HG02852 (cell line): Measurements from ENCODE around the gene RAP1GAP.

Source experiments
- ATAC-seq: cut with Tn5 transposase; IDR thresholded peaks from one replicate; pipeline ENCODE4 v1.9.1; 2021; ENCODE audit warnings: mild to moderate bottlenecking, moderate library complexity; ENCODE audit not compliant: unreplicated experiment

Gene RAP1GAP

DNA sequence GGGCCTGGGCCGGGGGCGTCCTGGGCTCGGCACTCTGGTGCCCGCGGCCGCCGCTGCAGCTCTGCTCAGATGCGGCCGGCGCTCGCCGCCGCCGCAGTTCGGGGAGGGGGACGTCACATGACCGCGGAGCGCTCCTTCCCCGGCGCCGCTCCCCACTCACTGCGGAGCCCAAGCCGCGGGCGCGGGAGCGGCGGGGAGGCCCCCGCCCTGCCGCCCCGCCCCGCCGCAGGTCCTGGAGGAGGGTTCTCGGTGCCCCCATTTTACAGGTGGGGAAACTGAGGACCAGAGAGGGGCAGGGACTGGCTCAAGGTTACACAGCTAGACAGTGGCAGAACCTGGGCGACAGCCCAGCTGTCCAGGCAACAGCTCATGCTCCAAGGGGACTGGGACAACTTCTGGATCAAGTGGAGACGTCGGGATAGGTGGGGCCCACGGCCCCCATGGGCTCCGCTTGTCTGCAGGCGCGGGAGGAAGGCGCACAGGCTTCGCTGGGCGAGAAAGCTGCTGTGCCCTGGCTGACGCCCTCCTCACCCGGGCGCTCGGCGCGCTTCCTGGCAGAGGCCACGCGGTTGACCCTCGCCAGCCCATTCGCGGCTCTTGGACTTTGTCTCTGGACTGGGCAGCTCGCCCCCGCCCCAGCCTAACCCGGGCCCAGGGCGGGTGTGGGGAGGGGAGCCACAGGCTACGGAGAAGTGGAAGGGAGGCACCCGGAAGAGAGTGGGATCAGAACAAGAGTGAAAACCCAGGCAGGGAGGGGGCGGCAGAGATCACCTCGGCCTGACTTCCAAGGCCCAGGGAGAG lies at the start of gene RAP1GAP:
TSS of gene RAP1GAP (minus strand) at position 100 of the 801 bp plus-strand sequence. CDS start 49,325 bp downstream, outside the sequence.
- ATAC-seq = no peak

DNA sequence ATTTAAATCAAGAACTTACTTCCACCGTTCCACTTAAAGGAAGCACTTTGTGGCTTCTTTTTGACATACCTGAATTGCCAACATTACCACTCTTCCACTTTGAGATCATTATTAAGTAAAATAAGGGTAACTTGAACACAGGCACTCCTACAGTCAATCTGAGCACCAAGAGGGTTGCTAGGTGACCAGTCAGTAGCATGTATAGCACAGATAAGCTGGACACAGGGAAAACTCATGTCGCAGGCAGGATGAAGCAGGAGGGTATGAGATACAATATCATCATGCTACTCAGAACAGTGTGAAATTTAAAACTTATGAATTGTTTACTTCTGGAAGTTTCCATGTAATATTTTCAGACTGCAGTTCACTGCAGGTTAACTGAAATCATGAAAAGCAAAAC lies 47.0 kb upstream of the RAP1GAP start:
- no peak for ATAC-seq

DNA sequence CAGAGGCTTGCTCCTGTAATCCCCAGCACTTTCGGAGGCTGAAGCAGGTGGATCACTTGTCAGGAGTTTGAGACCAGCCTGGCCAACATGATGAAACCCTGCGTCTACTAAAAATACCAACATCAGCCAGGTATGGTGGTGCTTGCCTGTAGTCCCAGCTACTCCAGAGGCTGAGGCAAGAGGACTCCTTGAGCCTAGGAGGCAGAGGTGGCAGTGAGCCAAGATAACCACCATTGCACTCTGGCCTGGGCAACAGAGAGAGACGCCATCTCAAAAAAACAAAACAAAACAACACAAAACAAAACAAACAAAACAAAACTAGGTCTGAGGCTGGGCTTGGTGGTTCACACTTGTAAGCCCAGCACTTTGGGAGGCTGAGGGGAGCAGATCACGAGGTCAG lies 38.7 kb upstream of the RAP1GAP start:
- ATAC-seq = no peak

DNA sequence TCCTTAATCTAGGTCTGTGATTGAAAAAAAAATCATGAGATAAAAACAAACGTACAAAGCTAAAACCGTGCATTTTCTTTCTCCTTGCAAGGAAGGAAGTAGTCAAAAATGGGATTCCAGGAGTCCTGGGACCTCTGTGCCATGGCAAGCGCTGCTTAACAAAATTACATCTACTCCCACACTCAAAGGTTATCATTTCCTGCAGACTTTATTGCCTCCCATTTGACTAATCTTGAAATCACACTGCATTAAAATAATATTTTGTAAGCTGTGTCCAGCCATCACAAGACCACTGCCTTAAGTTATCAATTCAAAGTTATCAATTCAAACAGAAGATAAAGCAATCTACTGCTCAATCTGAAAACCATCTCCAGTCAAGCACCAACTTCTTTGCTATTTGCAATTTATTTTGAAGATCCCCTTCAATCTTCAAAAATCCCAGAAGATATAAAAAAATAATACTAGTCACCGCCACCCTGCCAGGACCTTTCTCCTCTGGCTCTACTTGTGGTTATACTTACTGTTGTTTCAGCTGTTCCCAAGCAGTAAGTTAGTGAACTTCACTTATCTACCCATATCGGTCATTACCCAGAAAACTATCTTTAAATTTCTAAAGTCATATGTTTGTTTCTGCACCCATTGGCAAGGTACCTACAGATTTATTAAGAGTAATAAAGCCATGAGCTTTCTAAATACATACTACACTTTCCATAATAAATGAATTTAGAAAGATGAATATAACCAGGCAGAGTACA lies 38.1 kb upstream of the RAP1GAP start:
- no peak for ATAC-seq

DNA sequence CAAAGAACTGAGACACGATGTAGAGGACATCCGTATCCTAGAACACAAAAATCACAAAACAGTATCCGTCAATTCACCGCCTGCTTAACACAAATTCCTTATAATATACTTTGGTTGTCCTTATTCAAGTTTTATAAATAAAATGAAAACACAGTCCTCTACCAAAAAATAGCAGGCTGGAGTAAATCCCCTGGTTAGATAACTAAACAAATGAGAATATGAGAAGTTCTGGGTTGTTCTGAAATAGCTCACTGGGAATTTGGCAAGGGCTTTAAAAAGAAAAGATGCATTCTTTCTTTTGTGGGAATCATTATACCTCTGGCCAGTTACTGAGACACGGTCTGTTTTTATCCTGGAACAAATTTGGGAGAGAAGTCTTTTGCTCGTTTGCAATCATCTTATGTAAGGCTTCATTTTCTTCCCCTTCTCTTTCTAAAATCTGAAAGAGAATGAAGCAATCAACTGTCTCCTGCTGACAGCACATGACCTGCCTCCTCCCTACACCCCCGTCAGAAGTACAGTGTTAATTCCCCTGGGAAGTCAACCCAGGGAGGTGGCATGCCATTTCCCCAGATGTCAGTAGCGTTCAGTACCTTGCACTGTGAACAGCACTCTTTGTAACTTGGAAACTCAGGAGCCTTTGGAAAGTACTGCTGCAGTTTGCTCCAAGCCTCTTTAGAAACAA lies 37.1 kb upstream of the RAP1GAP start:
- no peak for ATAC-seq

DNA sequence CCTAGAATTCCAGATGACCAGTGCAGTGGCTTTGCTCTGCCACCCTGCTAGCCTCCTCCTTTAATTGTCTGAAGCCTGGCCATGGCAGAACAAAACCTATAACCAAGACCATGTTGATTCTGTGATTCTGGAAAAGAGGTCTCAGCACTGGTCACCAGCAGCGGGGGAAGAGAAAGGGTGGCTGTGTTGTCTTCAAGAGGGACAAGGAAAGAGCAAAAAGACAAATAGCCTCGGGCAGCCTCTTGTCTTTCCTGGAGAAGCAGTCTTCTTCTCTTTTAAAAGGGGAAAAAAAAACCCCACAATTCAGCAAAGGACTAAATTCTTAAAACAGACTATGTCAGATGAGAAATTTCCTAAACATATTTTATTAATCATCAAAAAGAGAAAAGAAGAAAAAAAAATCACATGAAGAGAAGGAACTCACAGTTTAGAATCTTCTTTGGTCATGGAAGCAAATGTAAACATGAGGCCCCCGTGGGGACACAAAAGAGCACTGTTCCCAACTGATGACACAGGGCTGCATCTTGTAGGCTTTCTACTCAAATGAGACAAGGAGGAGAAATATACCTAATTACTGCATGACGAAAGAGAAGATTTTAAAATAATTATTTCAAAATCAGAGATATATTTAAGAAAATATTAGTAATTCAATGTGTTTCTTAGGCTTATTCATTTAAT lies 36.3 kb upstream of the RAP1GAP start:
- ATAC-seq = no peak

DNA sequence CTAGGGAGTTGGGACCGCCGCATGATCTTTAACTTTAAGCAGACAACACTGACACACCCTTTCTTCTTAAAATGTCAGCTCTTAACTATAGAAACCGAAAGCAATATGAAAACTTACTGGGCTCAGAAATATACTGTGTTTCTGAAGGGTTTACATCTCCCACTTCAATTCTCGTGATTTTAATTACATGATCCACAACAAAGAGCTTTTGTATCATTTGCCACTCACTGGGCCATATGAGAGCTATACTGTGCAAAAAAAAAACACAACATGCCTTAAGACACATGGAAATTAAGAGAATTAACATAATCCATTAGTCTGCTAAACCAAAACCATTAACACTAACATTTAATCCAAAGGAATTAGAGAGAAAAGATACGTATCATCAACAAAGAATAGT lies 35.0 kb upstream of the RAP1GAP start:
- no peak for ATAC-seq

DNA sequence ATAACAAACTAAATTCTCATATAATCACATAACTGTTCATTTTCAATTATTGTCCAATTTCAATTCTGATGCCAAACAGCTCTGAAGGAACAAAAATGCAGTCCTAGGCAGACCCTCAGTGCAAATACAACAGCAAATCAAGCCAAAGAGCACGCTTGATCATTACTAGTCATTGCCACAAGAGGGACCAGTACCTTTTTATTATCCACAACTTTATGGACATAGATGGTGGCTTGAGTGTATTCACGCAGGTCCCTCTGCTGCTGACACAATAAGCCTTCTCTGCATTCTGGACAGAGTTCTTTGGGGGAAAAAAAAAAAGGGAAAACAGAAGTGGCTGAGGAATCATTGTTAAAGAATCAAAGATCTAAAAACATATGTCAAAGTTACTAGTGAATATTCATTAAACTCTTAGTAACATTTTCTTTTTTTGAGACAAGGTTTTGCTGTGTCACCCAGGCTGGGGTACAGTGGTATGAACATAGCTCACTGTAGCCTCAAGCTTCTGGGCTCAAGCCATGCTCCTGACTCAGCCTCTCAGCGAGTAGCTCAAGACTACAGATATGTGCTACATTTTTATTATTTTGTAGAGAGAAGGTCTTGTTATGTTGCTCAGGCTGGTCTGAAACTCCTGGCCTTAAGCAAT lies 34.3 kb upstream of the RAP1GAP start:
- no peak for ATAC-seq

DNA sequence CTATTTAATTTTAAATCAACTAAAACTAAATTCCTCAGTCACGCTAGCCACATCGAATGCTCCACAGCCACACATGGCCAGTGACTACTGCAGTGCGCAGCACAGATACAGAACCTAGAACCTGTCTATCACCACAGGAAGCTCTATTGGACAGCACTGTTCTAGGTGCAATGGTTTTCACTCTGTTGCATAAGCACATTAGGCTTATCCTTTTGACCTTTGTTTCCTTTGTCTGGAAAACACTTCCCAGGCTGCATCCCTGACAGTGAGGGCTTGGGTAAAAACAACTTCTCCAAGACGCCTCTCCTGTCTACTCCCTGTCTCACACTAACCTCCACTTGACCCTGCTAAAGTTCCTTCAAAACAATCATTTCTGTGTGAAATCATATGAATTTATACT lies 33.6 kb upstream of the RAP1GAP start:
- no peak for ATAC-seq

DNA sequence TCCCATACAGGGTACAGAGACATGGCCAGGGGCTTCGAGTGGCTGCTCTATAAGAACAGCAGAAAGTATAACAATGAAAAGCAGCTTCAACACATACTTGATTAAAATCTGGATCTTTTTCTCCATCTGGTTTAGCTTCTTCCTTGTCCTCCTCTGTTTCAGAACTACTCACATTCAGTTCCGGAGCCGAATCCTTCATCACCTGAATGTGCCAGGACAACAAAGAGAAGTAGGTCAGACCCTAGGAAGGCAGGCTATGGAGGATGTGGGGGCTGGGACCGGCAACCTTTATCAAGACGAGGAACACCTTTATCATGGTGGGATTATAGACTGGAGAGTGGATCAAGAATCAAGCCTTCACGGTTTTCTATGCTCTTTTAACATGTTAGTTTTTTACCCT lies 32.2 kb upstream of the RAP1GAP start:
- ATAC-seq = no peak

DNA sequence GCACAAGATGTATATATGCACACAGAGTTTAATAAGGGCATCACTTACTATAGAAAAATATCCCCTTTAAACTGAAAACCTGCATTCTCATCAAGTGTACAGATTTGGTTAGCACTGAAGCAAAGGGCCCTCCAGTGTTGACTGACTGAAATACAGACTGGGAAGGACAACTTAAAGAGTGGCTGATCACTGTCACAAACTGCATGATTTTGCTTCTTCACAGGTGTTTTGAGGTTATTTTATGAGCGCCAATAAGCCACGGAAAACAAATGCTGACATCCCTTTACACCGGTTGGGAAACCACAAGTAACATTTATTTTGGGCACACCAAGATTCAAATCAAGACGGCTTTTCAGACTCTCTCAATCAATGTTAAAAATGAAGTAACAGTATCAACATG lies 30.9 kb upstream of the RAP1GAP start:
- no peak for ATAC-seq

DNA sequence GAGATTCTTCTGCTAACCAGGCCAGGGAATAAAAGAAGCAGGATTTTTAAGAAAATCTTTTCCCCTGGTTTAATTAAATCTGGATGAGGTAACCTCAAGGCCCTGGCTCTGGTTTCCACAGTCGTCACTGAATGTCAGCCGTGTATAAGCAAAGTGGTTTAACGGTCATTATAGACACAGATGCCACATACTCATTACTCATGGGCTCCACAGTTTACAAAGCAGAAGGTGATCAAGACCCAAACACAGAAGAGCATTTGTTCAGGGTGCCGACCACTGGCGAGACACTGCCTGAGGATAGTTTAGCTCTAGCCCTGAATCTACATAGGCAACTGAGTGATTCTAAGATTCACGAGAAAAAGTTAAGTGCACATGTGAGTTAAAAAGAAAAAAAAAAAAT lies 27.8 kb upstream of the RAP1GAP start:
- no peak for ATAC-seq

DNA sequence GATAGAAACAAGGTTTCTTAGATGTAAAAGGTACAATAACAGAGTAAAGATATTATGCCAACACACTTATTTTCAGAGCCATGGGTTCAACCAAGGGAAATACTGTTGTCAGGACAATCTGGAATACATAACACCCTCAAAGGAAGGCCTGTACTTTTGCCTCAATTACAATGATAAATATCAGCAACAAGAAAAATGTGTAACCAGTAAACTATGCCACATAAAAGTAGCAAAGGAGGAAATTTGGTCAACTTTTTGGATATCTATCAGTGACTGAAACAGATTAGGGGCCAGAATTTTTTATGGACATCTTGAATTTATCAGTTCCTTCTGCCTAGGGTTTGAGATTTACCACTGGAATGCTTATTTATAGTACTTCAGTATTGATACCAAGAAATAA lies 24.6 kb upstream of the RAP1GAP start:
- ATAC-seq = no peak

DNA sequence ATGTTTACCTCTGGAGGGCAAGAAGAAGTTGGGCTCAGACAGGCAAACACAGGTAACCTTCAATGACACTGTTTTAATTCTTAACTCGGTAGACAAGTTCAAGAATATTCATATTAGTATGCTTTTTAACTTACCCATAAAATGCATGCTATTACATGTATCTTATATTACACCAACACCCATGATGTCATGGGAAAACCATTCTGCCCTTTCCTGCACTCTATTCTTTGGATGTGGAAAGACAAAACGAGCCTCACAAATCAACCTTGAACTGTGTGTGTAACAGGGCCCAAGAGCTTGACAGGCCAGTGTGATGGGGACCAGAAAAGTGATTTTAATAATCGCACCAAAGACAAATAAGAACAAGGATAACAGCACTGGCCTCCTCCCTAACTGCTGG lies 22.6 kb upstream of the RAP1GAP start:
- ATAC-seq = no peak

DNA sequence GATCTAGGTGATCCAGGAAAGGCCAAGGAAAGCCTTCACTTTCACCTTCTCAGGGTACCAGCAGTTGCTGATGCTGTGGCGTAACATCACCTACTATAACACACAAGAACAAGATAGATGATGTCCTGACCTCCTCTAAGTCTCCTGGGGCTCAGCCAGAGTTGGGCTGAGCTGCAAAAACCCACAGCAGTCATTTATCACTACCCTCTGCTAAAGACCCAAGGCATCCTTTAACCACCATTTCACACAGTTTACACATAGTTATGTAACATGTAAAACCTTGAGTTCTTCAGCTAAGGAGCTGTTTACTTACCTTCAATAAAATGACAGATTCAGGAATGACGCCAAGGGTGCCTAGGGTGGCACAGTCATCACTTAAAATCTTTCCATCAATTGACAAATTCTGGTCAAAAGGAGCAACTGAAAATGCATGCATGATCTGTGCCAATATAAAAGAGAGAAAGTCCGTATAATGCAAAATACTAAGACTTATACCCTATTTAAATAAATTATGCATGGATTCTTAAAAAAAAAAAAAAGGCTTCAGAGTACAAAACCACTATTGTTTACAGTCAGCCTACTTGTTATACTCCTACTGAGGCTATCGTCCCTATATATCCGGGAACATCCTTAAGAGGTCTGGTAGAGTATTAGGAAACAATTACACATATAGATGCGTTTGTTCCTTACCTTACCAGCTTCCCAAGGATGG lies 20.7 kb upstream of the RAP1GAP start:
- no peak for ATAC-seq

DNA sequence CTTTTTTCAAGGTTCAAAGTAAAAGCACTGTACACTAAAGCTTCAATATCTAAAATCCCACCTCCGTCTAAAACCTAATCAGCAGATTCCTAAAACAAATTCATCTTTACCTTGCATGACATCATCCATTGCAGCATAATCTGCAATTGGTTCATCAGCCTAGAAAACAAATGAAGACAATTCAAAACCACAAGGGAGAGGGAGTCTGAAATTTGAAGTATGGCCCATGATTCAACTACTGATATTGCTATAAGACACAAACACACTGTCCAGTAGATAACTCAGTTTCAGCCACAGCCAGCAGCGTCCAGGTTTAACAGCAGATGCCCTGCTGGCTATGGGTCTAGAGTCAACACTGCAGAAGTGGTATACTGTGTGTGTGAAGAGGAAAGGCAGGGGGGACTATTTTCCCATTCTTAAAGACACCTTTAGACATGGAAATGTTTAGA lies 17.9 kb upstream of the RAP1GAP start:
- ATAC-seq = no peak

DNA sequence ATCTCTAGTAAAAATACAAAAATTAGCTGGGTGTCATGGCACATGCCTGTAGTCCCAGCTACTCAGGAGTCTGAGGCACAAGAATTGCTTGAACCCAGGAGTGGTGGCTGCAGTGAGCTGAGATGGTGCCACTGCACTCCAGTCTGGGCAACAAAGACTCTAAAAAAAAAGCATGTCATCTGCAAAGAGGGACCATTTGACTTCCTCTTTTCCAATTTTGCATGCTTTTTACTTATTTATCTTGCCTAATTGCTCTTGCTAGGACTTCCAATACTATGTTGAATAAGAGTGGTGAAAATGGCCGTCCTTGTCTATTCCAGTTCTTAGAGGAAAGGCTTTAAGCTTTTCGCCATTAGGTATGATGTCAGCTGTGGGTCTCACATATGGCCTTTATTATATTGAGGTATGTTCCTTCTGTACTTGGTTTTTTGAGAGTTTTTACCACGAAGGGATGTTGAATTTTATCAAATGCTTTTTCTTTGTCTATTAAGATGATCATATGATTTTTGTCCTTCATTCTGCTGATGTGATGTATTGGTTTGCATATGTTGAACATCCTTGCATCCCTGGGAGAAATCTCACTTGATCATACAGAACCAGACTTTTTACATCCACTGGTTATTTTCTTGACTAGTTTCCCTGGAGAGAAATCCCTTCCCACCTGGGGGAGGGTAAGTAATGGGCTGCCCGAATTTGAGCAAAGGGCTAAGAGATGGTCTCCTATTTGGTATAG lies 17.0 kb upstream of the RAP1GAP start:
- no peak for ATAC-seq

DNA sequence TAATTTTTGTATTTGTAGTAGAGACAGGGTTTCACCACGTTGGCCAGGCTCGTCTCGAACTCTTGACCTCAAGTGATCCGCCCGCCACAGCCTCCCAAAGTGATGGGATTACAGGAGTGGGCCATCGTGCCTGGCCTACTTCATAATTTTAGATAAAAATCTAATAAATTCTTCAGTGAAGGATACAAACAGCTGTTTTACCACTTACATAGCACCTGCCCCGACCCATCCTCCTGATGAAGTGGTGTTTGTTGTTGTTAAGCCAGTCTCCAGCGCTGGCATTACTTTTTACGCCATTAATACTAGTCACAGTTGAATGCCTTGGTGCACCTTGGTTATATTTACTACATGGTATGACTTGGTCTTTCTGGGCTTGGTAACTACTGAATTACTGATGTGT lies 12.3 kb upstream of the RAP1GAP start:
- ATAC-seq = no peak

DNA sequence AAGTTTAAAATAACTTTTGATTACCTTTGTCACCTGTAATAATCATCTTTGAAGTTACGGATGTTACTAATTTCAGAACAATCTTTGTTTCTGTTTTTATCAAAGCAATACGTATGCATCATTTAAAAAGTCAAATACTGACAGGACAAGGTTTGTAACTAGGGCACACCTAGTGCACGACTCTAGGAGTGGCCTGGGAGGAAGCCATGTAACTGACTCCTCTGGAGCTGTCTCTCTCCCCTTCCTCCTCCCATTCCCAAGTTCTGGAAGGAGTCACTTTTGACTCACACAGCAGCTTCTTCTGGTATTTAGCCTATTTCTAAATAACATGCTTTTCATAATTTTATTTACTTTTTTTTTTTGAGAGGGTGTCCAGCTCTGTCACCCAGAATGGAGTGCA lies 11.8 kb upstream of the RAP1GAP start:
- no peak for ATAC-seq
